PFSK-1 (cell line): ENCODE data around the gene PHYHD1.

Source experiments
- FOXP2 ChIP-seq: optimal IDR thresholded peaks from 2 replicates; pipeline ENCODE3; 2011; ENCODE audit warnings: borderline replicate concordance, control low read depth, inconsistent platforms; ENCODE audit not compliant: insufficient read depth; ENCODE audit errors: extremely low read length, extremely low read depth
- POLR2AphosphoS5 ChIP-seq: IDR thresholded peaks from 2 replicates; pipeline ENCODE4 v1.6.1; 2012; ENCODE audit warnings: low read depth, mild to moderate bottlenecking, control low read depth, low read length, moderate library complexity
- REST ChIP-seq, 2 experiments: IDR thresholded peaks; 2 replicates each; pipeline versions ENCODE4 v1.6.1 to v1.8.0; 2011 to 2012; ENCODE audit warnings: low read depth in 2 of 2, low read length in 2 of 2, control low read depth in 1 of 2, inconsistent platforms in 1 of 2, mild to moderate bottlenecking in 1 of 2, moderate library complexity in 1 of 2; ENCODE audit not compliant: insufficient read depth in 1 of 2
- SIN3A ChIP-seq: IDR thresholded peaks from 2 replicates; pipeline ENCODE4 v1.6.1; 2012; ENCODE audit warnings: mild to moderate bottlenecking, low read length, moderate library complexity, borderline replicate concordance; ENCODE audit not compliant: insufficient read depth
- TAF1 ChIP-seq: IDR thresholded peaks from 2 replicates; pipeline ENCODE4 v1.6.1; 2012; ENCODE audit warnings: low read length, control low read depth, borderline replicate concordance; ENCODE audit not compliant: insufficient read depth

GRCh38 chr9:128910906-128911305, 9.9 kb upstream of the PHYHD1 start:
- TF ChIP-seq POLR2AphosphoS5: no peak
- no peak for TF ChIP-seq SIN3A
- no peak for TF ChIP-seq REST (IDR thresholded peaks at IDR 0.05; ENCODE audit: insufficient read depth in 1 of 2, low read depth in 2 of 2, low read length in 2 of 2)
- no peak for TF ChIP-seq TAF1
- TF ChIP-seq FOXP2: no peak
